GM21367 (cell line): ENCODE measurements around the gene CFAP221.

Experiments
- ATAC-seq: cut with Tn5 transposase; IDR thresholded peaks from one replicate; pipeline ENCODE4 v1.9.1; 2021; ENCODE audit not compliant: unreplicated experiment

CFAP221 gene

DNA sequence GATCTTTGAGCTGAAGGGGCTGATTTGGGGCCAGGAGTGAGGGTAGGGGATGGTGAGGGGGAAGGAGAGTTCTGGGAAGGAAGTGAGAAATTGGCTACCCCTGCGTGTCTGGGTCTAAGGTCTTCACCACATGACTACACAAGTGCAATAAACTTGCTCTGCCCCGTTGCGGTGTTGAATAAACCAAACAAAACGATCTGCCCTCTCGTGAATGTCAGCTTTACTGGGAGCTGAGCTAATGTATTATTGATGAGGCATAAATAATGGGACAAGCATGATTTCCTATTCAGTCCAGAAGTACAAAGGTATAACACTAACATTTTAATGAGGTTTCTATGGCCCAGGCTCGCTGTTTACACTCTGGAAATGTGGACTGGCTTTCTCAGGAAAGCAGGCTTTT is 8.0 kb upstream of the CFAP221 start:
- ATAC-seq, result no peak

DNA sequence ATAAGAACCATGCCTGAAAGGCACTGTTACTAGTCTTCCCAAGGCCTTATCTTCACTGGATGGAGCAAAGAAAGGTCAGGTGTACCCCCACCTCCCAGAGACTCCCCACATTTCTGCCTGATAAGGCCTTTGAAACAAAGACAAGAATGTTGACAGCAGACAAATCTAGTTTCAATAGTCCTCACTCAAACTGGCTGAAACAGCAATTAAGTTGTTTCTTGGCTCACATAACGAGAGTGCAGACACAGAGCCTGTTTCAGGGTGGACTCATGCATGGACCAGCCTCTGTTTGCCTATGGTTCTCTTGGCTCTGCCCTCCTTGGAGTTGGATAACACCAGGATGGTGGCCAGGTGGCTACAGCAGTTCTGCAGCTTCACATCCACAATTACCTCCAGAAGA is 7.5 kb upstream of the CFAP221 start:
- ATAC-seq, result no peak

DNA sequence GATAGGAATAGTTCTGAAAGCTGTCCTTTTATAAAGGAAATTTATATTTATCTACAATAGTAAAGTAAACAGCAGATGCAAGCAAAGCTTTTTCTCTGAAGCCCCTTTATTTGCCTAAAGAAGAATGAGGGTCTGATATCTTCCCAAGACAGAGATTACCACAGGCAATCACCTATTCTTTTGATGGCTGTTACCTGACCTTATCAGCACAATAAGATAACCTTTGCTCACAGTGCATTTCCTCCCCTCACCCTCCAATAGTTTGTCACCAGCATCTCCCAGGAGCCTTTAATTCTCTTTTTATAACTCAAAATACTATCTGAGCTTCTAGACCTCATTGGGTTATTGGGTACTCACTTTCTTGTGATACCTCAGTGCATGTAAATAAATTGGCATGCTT is 6.5 kb upstream of the CFAP221 start:
- ATAC-seq, result no peak

DNA sequence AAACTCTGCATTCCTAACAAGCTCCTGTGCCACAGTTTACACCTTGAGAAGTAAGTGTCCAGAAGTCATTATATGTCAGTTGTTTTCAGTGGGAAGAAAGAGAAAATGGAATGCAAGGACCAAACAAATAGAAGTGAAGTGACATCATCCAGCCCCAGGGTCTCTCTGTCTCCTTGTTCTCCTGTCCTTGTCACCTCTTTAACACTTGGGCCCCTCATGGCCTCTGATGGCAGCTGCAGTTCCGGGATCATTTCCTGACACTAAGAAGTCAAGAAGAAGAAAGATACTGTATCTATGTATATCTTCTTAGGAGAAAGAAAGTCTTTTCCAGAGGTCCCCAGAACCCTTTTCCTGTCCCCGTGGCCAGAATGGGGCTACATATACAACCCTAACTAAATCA is 2.8 kb upstream of the CFAP221 start:
- no peak for ATAC-seq

DNA sequence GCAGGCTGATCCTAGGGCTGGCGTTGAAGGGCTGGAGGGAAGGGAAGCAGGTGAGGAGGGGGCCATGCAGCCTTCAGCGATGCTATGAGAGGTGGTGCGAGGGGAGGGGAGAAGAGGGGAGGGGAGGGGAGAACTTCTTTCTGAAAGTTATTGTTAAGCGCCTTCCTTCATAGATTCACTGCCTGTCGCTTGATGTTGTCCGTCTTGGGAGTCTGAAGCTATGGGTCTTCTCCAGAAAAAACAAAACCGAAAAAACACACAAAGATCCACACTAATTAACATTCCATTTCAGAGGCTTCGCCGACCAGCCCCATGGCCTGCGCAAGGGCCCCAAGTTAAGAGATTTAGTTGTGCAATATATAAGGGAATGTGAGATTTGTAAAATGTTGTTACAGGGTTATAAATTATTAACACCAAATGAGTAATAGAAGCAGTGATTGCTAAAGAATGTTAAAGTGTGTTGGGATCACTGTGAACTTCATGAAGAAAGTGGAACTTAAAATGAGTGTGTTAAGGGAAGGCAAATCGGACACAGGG is 758 bp downstream of the CFAP221 start:
- no peak for ATAC-seq

DNA sequence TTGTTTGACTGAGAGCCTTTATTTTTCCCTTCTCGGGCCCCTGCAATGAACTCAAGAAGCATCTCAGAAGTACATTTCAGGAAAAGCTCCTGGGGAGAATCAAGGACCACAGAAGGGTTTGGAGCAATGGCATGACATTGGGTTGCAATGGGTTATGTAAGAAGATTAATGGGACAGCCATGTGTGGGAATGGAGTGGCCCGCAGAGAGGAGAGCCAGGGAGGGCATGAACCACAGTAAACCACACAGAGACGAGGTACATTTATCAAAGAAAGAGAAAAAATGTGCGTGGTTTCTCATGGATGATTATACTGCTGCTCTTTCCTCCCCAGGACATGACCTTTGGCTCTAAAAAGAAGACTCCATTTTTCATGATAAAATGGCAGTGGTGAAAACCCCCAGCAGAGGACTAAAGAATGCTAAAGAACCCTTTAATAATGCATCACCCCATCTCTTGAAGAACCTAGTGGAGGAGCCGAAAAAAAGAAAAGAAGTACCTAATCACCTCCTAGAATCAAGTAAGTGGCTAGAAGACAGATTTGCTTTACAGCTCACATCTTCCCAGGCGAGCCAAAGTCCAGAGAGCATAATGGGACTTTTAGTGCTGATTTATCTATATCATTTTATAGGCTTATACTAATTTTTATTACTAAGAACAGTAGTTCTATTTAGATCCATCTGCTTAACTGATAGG is 1.7 kb downstream of the CFAP221 start:
- ATAC-seq, result no peak

DNA sequence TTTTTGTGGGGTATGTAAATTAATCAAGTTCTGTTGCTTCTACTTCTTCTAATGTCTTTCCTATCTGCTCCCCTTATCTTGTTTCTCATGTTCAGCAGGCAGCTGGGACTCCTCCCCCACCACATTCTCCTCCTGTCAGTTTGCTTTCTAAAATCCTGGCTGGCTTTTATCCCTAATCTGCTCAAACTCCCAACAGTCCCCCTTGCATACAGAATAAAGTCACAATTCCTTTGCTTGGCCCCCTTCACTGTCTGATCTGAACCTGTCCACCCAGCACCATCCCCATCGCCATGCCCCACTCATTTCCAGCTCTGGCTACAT is 2.2 kb downstream of the CFAP221 start:
- ATAC-seq, result no peak

DNA sequence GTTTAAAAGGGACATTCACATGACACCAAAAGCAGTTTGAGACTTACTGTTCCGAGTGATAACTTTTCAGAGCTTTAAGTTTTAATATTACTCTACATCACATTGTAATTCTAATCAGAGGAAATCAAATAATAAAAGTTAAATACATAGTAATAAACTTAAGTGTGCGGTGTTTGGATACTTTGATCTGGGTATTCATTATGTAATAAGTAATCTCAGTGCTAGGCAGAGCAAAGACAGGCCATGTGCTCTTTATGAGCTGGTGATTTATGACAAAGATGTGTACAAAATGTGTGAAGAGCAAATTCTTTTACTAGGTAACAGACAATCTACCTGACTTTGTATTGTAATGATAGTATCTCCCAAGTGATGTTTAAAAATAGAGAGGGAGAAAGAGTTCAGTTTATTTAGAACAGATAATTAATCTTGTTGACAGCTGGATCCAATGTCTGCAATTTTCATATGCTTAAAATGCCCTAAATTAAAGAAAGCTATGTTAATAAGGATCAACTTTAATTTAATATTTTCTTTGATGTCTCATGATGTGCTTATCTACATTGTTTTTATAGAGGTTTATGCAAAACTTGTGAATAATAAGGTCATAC is 4.4 kb downstream of the CFAP221 start:
- ATAC-seq, result no peak

DNA sequence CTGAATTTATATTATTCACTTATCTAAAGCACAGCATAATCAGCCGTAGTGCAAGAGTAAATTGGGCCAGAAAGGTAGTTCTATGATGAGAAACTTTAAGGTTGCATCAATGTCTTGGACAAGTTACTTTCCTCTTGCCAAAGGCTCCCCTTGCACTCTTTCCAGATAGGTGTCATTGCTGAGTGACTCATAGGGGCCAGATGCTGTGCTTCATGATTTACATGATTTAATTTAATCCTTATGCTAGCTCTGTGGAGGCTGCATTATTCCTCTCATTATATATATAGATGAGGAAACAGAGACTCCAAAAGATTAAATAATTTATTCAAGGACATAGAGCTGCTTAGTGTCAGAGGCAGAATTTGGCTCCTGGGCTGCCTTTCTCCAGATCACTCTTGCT is 5.0 kb downstream of the CFAP221 start:
- no peak for ATAC-seq

DNA sequence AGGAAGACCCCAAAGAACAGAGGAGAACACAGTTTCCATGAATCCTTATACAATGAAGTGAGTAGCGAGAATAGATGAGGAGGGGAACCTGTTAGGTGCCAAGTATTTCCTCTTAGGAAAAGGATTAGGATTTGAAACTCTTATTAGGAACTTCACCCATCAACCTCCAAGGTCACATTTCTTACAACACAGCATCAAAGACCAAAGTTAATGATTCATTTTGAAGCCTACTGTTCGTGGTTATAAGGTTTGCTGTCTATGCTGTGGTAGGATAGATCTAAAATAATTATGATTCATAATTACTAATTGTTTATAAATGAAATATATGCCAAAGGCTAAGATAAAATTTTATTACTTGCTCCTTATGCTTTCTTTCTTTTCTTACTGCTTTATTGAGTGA is 6.1 kb downstream of the CFAP221 start:
- no peak for ATAC-seq

DNA sequence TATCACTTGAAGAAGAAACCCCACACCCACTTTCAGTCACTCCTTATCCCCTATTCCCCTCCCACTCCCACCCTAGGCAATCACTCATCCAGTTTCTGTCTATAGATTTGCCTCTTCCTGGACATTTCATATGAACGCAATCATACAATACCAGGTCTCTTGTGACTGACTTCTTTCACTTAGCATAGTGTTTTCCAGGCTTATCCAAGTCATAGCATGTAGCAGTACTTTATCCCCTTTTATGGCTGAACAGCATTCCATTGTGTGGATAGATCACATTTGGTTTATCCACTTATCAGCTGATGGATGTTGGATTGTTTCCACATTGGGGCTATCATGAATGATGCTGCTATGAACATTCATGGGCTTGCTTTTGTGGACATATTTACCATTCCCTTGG is 6.6 kb downstream of the CFAP221 start:
- no peak for ATAC-seq

DNA sequence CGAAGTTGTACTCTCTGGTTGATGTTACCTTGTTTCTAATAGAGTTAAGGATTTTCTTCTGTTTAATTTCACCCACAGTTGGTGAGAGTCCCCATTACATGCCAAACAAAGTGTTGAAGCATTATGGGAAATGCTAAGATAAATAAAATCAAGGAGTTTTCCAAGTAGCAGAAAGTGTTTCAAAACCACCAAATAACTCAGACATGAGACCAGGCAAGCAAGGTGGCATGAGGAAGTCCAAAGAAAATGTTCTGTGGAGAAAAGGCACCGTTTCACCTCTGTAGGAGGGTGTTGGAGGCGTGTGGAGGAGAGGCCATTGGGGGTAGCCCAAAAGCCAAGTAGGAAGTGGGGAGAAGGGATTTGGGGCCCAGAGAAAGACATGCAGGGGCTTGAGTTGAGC is 8.7 kb downstream of the CFAP221 start:
- ATAC-seq, result no peak

DNA sequence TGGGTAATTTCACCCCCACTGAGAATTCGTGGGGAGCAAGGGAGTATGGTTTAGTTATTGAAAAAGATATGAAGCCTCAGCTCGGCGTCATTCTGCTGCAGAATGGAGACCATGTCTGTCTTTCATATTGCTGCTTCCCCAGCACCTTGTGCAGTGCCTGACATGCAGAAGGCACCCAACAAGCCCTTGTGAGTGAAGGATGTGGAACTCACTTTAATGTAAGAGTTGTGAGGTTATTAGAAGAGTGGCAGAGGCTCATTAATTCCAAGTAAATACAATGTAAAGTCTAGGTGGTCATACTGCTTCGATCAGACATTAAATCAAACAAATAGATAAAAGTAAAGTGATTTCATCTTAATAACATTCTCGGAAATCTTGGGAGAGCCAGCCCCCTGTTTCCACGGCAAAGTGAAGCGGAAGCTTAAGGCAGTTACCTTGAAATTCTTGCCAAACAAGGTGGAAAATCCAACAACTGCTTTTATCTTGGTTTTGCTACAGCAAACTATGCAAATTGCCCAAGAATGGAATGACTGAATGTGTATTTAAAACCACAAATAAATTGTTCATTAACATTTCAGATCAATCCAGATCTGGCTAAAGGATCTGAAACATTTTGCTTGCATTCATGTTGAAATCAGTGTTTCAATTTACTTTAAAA is 9.6 kb downstream of the CFAP221 start:
- ATAC-seq, result no peak

DNA sequence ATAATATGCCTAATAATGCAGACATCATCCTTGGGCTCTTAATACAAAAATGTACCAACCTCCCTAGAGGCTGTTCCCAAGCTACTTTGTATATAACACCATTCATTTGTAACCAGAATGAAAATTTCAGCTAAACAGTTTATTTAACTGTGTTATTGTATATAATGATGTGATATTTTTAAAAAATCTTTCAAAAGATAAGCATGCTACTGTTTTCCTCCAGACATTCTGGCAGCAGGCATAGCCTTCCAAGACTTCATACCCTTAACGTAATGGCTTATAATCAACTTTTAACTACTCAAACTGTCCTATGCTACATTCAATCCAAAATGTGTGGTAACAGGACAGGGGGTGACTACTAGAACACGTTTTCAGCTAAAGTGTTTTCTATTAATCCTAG is 21.2 kb downstream of the CFAP221 start:
- ATAC-seq, result no peak

DNA sequence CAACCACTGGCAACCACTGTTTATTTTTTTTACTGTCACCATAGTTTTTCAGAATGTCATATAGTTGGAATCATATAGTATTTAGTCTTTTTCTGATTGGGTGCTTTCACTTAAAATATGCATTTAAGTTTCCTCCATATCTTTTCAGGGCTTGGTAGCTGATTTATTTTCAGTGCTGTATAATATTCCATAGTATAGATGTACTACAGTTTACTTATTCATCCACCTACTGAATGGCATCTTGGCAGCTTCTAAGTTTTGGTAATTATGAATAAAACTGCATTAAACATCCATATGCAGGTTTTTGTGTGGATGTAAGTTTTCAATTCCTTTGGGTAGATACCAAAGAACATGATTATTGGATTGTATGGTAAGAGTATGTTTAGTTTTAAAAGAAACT is 23.0 kb downstream of the CFAP221 start:
- no peak for ATAC-seq

DNA sequence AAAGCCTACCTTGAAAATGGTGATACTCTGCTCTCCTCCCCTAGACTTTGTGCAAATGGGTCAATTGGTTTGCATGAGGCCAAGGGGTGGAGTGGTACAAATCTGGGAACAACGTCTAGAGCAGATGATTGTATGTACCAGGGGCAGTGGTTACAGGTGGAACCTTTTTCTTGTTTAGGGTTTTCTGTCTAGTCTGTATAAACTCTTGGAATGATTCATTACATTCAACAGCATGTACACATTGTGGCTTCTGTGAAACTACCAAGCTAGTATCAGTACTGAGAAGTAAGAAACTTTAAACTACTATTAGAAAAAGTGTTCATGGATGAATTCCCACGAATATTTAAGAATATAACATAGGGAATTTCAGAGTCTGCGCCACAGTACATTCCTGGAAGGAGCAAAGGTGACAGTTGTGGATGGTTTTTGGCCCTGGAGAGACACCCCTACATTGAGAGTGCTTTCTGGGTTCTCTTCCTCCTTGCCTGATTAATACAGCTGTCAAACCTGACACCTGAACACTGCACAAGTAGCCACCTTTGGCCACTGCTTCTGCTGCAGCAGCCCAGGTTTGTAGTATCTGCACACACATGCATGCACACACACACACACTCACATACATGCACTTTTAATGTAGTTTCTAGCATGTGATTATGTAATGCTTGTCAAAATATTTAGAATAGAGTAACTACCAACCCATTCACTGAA is 30.0 kb downstream of the CFAP221 start:
- ATAC-seq, result peak; percentile 98

DNA sequence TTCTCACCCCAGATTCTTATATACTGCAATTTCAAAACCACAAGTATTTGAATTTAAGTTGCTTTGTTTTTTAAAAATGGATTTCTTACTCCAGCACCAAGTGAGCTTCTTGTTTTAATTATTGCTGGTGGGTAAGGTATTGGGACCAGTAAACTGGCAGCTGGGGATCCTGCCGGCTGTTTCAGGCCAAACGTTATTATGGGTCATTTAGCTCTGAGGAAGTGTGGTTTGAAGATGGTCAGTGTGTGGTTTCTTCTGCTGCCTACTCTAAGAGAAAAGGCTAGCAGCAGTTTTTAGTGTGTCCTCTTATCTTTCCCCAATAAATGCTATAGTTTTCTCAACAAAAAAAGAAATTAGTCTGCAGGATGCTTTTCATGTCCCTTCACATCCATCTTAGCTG is 30.6 kb downstream of the CFAP221 start:
- ATAC-seq, result no peak

DNA sequence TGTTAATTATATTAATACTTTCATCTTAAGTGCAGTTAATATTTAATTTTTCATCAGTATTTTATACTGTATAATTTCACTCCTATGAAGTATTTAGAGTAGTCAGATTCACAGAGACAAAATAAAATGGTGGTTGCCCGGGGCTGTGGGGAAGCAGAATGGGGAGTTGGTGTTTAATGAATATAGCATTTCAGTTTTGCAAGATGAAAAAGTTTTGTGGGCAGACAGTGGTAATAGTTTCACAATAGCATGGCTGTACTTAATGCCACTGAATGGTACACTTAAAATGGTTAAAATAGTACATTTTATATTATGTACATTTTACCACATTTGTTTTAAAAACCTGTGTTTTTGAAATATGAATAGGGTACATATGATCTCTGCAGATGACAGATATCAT is 31.2 kb downstream of the CFAP221 start:
- no peak for ATAC-seq

DNA sequence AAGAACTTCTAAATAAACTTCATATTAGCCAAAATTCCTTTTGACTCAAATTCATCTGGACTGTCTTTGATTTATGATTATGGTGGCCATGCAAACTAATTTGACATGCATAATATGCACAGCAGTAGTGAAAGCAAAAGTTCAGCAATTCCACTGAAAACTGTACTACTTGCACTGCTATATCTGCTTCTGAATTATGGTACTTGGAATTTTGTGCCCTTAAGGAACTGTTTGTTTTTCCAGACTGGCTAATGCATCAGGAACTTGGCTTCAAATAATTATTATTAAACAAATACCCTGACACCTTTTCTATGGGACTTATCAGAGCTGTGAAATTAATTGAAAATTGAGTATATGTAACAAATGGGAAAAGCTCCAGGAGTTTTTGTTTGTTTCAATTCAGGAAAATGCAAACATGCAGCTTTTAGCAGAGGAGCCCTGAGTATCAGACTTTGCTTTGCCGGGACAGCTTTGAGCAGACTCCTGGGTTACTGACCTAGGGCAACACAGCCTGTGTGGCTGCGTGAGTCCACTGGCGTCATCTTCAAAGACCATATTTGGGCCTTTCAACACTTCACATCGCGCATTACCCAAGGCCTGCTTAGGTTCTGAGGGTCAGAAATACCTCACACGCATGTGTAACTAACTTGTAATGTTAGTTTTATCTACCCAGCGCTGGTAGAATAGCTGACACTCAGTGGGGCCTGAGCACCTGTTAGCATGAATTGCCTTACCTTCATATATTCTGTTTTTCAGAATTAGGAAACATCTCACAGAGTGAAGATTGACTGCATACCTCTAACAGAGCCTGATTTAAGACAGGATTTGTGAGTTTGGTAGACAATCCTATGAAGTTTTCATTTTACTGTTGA is 35.4 kb downstream of the CFAP221 start:
- no peak for ATAC-seq

DNA sequence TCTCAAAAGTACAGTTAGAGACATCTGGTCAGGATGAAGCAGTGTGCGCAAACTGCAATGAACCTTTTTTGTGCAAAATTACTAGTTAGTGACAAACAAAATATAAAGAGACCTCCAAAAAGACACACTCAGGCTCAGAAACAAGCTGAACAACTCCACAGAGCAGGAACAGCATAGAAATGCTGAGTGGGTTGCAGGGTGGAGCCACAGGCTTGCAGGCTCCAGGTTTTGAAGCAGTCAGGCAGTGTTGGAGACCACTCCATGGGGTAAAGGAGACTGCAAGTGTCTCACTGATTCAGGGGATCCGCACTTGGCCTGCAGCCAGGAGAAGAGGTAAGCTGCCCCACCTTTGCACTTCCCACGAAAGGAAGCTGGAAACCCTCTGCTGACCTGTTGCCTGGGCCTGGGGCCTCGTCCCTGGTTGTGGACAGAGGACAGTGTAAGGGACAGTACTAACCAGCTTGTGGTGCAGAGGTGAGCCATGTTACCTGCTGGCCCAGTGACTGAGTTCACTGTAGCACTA is 36.4 kb downstream of the CFAP221 start:
- no peak for ATAC-seq

DNA sequence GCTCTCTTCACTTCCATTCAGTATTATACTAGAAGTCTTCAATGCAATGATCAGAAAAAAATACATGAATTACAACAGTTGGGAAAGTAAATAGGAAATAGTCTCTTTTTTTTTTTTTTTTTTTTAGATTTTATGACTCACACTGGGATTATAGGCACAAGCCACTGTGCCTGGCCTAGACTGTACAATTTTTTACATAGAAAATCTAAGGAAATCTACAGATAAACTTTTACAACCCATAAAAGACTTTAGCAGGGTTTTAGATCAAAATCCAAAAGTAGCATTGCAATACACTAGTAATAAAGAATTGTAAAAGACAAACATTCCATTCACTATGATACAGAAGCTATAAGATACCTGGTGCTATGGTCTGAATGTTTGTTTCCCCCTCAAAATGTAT is 39.0 kb downstream of the CFAP221 start:
- no peak for ATAC-seq
